Measurements from ENCODE around the gene C19orf12. TPM values are rescaled to one million over a fixed set of nuclear protein-coding genes. Genes with fewer than 3 reads are reported as not detected.

Gene C19orf12
- polyA plus RNA-seq, 10 donors: 20.8 to 27.3 (median 25.2) TPM

DNA sequence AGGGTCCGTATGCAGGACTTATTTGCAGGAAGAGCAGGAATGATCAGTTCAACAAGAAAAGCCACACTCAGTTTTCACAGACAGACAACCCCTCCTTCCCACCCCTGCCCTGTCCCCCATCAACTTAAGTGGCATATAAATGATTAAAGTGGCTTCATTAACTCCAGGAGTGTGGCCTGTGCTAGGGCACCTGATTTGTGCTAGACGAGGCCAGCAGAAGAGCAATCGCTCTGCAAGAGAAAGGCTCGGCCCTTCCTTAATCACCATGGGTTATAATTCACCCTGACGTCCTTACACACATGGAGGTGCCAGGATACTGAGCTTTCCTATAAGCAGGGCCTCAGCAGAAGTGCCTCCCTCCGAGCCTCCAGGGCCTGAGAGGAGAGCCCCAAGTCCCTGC is 14.6 kb downstream of the C19orf12 start:
- no peak for DNase-seq

DNA sequence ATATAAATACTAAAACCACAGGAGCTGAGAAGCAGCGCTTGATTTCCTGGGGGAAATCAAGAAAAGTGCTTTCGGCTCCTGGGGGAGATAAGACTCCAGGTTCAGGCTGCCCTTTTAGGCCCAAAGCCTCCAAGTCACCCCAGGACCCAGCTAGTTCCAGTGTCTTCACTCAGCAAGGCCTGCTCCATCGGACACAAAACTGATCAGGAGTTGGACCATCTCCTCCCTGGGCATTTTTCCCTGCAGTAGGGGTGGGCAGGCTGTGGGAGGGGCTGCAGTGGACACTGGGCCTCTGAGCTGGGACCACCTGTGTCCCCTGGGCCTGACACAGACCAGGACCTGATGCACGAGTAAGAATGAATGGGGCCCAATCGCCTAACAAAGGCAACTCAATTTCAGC is 15.2 kb downstream of the C19orf12 start:
- no peak for DNase-seq

DNA sequence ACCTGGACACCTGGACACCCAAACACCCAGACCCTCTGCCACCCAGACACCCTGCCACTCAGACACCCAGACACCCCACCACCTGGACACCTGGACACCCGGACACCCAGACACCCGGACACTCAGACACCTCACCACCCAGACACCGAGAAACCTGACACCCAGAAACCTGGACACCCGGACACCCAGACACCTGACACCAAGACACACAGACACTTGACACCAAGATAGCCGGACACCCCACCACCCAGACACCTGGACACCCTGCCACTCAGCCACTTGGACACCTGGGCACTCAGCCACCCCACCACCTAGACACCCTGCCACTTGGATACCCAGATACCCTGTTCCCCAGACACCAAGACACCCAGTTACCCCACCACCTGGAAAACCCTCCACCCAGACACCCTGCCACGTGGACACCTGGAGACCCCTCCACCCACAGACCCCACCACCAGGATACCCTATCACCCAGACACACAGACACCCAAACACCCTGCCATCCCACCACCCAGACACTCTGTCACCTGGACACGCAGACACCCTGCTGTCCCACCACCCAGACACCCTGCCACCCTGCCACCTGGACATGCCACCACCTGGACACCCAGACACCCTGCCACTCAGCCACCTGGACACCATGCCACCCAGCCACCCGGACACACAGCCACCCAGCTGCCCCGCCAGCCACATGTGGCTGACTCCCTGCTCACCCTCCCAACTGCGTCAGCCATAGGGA is 17.4 kb downstream of the C19orf12 start:
- DNase-seq: no peak

DNA sequence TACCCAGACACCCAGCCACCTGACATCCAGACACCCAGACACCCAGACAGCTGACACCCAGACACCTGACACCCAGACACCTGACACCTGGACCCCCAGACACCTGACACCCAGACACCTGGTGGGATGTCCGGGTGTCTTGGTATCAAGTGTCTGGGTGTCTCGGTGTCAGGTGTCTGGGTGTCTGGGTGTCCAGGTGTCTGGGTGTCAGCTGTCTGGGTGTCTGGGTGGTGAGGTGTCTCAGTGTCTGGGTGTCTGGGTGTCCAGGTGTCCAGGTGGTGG is 18.6 kb downstream of the C19orf12 start:
- DNase-seq: no peak

DNA sequence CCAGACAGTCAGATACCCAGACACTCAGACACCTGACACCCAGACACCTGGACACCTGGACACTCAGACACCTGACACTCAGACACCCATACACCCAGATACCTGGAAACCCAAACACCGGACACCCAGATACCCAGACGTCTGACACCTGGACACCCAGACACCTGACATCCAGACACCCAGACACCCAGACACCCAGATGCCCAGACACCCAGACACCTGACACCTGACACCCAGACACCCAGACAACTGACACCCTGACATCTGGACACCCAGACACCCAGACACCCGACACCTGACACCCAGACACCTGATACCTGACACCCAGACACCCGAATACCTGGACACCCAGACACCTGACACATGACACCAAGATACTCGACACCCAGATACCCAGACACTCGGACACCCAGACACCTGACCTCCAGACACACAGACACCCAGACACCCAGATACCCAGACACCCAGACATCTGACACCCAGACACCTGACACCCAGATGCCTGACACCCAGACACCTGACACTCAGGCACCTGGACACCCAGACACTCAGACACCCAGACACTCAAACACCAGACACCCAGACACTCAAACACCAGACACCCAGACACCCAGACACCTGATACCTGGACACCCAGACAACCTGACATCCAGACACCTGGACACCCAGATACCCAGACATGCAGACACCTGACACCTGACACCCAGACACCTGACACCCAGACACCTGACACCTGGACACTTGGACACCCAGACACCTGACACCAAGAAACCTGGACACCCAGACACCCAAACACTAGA is 19.1 kb downstream of the C19orf12 start:
- no peak for DNase-seq

DNA sequence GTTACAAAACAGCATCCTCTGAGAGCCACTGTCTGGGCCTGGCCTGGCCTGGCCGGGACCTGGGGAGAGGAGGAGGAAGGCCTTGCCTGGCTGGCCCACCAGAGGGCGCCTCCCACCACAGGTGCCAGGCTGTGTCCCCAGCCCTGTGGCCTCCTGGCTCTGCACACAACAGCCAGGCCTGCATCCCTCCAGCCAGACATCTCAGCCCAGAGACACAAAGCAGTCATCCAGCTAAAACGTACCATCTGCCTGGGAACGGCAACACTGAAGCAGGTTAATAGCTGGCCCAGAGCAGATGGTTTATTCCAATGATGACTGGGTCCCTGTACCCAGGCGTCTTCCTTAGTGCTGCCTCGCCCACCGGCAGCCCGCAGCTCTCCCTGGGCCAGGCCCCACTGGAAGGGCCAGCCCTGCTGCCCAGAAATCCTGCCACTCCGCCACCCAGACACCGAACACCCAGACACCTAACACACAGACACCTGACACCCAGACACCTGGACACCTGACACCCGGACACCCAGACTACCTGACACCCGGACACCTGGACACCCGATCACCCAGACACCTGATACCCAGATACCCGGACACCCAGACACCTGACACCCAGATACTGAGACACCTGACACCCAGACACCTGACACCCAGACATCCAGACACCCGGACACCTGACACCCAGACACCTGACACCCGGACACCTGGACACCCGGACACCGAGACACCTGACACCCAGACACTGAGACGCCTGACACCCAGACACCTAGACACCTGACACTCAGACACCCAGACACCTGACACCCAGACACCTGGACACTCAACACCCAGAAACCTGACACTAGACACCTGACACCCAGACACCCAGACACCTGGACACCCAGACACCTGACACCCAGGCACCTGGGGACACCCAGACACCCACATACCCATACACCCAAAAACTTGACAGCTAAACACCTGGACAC is 20.1 kb downstream of the C19orf12 start:
- DNase-seq: peak in 2 of 3 donors; percentile 68 to 75

DNA sequence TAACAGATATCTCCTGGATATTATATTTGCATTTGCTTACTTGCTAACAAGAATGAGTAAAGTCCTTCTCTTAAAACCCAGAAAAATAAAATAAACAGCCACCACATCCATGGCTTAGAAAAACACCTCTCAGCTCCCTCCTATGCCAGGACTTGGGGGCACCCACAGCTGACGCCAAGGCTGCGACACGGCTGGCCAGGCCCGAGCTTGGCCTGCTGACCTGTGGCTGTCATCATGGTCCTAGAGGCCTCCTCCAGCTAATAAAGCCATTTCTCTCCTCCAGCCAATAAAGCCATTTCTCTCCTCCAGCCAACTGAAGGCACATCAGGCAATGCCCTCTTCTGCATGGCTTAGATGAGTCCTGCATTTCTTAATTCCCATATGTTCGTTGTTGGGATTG is 20.9 kb downstream of the C19orf12 start:
- DNase-seq: no peak

DNA sequence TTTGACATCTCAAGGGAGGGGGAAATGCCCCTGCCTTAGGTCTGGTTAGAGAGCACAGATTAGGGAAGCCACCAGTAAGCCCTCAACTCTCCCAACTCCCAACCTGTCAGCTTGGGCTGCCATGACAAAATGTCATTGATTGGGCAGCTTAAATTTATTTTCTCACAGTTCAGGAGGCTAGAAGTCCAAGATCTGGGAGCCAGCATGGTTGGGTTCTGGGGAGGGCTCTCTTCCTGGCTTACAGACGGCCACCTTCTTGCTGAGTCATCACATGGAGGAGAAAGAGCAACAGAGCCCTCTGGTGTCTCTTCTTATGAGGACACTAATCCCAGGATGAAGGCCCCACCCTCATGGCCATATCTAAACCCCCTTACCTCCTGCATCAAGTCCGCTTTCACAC is 24.2 kb downstream of the C19orf12 start:
- DNase-seq: no peak

DNA sequence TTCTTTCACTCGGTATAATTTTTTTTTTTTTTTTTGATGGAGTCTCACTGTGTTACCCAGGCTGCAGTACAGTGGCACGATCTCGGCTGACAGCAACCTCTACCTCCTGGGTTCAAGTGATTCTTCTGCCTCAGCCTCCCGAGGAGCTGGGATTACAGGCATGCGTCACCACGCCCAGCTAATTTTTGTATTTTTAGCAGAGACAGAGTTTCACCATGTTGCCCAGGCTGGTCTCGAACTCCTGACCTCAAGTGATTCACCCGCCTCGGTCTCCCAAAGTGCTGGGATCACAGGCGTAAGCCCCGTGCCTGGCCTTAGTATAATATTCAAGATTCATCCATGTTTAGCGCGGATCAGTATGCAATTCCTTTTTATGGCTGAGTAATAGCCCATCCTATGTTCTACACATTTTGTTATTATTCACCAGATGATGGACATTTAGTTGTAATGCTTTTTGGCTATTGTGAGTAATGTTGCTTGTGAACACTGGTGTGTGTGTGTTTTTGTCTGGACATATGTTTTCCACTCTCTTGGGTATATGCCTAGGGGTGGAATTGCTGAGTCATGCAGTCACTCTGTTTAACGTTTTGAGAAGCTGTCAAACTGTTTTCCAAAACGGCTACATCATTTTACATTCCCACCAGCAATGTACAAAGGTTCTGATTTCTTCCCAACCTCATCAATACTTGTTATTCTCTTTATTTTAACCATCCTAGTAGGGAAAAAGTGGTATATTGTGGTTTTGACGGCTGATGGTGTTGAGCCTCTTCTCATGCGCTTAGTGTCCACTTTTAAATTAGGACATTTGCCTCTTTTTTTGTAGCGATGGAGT is 26.9 kb downstream of the C19orf12 start:
- no peak for DNase-seq

DNA sequence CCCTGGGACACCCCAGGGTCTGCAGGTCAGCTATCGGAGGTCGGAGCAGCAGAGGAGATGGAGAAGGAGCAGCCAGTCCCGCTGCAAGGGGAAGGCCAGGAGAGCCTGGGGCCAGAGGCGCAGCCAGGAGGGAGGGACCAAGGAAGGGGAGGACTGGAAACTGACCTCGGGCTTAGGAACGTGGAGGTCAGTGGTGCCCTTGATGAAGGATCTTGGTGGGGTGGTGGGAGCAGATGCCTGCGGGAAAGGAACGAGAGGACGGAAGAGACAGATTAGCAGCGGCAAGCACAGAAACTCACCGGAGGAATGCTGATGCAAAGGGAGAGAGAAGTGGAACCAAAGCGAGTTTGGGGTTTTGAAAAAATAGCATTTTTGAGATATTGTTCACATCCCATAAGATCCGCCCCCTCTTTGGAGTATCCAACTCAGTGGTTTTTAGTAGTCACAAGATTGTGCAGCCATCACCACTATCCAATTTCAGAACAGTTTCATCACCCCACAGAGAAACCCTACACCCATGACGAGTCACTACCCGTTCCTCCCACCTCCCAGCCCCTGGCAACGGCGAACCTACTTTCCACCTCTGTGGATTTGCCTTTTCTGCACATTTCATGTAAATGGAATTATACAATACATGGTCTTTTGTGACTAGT is 27.7 kb downstream of the C19orf12 start:
- peak in 2 of 3 donors; percentile 55 to 89 for DNase-seq

DNA sequence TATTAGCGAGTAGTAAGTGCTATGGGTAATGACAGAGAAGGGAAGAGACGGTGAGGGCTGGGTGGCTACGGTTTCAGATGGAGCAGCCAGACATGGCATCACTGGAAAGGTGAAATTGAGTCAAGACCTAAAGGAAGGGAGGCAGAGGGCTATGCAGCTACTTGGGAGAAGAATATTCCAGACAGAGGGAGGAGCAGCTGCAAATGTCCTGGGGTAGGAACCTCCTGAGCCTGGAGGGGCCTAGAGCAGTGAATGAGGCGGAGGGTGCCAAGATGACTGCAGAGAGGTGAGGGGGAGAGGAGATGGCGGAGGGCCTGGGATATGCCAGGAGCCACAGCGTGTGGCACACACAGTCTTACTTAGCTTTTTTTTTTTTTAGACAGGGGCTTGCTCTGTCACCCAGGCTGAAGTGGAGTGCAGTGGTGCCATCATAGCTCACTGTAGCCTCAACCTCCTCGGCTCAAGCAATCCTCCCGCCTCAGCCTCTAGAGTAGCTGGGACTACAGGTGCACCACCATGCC is 28.7 kb downstream of the C19orf12 start:
- no peak for DNase-seq

DNA sequence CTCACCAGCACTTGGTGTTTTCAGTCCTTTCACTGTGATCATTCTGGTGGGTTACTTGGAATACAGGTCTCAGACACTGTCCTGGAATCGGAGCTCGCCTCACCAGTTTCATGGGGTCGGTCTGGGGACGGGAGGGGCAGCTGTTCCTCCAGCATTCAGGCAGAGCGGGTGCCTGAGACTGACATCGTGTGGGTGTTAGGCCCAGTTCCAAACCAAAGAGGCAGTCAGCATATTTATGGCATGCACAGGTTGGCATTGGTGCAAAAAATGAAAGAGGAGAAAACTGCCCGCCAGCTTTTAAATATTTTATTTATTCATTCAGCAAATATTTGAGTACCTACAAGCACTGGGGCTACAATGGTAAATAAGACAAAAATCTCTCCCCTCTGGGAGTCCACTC is 29.7 kb downstream of the C19orf12 start:
- DNase-seq: no peak

DNA sequence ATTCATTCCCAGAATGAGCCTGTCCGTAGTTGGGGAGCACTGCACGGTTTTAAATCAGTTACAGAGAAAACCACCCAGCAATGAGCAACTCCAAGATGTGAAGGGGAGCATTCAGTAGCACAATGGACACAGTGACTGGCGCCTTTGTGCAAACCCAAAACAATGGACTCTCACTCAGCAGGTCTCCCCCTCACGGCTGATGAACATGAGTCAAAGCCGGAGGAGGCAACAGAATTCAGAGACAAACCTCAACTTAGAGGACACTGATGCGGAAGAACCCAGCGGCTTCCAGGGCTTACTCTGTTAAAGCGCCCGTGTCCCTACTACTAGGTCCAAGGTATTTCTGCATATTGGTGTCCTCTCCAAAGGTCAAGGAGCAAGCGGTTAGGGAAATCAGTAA is 32.1 kb downstream of the C19orf12 start:
- no peak for DNase-seq

DNA sequence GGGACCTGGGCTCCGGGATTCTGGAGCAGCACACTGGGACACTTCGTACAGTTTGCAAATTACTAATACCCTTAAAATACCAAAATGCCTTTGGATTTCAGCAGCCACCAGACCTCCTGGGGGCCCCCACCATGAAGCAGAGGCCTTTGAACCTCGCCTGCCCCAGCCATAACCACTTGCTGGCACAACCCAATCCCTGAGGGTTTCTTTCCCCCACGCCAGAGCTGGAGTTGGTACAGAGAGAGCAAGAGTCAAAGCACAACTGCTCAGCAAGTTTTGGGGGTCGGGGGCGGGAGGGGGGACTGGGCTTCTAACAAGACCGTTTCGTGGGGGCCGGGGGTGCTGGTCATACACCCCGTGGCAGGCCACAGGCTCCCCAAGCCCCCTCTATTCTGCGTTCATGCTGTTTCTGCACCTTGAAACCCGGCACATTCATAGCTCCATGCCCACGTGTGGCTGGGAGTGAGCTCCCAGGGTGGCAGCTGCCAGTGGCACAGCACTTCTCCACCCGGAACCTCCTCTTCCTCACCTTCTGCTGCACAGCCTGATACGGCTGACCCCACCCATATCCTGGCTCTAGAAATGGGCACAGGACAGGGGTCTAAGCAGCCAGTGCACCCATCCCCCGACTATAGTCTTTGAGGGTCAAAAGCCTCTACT is 32.7 kb downstream of the C19orf12 start:
- no peak for DNase-seq

DNA sequence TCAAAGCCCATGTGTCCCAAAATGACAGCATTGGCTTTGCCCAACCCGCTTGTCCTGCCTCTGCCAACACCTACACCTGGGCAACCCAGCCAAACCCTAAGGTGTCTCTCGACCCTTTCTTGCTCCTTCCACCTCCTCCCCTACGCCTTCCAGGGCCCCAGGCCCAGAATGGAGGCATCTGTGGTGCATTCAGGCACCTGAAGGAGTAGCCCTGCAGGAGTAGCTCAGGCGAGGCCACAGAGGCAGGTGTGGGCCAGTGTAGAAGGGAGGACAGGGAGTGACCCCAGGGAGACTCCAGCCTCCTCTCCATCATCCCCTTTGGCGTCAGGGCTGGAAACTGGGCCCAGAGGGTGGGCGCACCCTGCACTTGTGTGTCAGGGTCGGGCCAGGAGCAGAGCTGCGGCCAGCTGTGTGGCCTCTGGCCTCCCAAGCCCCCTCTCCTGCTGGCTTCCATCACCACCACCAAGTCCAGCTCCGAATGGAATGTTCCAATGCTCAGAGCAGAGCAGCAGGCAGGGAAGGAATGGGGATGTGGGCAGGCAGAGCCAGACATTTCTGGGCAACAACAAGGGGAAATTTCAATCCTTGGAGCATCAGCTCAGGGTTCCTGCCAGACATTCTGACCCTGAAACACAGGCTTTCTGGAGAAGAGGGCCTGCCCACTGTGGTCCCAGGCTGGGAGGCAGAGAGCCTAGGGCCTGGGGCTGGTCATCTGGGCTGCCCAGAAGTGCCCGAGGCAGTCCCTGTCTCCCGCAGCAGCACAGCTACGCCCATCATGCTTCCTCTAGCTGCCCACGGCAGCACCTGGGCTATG is 33.4 kb downstream of the C19orf12 start:
- peak in 2 of 3 donors; percentile 68 to 77 for DNase-seq

DNA sequence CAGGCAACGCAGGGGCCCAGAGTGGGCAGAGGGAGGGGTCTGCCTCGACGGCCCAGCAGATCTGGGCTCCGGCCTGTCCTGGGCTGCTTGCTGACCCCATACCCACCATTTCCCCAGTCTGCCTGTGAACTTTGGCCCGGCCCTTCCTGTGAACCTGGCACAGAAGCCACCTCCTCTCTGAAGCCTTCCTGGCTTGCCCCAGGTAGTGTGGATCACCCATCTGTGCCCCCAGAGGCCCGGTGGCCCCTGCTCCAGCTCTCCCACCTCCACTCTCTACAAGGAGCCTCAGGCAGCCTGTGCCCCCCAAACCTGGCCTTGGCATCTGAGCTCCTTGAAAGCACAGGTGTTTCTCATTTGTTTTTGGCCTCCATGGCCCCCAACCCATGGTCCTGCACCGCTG is 34.1 kb downstream of the C19orf12 start:
- DNase-seq: no peak

DNA sequence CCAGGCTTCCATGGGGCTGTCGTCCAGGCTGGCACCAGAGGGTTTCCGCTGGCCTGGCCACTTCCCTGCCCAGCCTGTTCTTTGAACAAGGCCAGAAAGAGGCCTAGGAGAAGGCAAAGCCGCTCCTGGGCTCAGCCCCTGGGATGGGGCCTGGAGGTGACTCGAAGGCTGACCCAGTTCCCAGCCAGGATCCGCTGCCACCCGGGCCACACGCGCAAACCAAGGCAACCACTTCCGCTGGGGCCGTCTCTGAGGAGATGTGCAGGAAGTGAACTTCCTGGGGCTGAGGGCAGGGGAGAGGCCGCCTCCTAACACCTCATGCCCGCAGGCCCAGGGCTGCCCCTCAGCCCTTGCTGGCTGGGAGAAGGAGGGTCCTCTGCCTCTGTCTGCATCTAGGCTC is 34.6 kb downstream of the C19orf12 start:
- DNase-seq: no peak

DNA sequence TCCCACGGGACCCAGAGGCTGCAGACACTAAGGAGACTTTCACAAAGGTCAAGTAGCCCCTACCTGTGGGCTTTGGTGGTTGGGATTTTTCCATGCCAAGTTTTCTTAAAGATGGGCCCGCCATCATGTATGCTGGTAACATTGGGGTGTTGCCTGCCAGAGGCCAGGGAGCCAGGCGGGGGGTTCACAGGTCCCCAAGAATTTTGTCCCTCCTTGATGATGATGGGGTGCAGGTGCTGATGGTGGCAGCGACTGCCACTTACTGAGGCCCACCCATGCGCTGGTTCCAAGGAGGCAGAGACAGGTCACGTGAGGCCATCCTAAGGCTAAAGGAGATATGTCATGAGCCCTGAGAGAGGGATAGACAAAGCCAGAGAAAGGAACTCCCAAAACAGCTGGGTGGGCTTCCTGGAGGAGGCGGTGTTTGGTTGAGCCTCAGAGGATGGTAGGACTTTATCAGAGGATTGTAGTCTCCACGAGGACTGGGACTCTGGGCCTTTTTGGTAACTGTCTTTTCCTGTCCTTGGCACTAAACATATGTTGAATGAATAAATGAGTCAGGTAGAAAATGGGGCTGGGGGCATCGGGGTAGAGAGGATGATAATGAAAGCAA is 35.4 kb downstream of the C19orf12 start:
- DNase-seq: no peak
